GM10847 (cell line): ENCODE data around the gene MTHFS.

Experiments used
- POLR2A ChIP-seq: IDR thresholded peaks from 2 replicates; pipeline ENCODE4 v1.6.1; 2011; ENCODE audit not compliant: insufficient read length; ENCODE audit errors: extremely low read depth

MTHFS gene

GRCh38 chr15:79881668-79882067 lies 15.1 kb downstream of the MTHFS start:
- no peak for TF ChIP-seq POLR2A

- TF ChIP-seq POLR2A = no peak
These were observed 15.6 kb downstream of the MTHFS start for GRCh38 chr15:79881254-79881653.

- no peak for TF ChIP-seq POLR2A
These were observed 18.6 kb downstream of the MTHFS start for GRCh38 chr15:79878078-79878705.

- no peak for TF ChIP-seq POLR2A
These were observed 21.6 kb downstream of the MTHFS start for GRCh38 chr15:79875213-79875612.

- TF ChIP-seq POLR2A = no peak
These were observed 22.6 kb downstream of the MTHFS start for GRCh38 chr15:79874242-79874641.

- TF ChIP-seq POLR2A = no peak
These were observed 24.3 kb downstream of the MTHFS start for GRCh38 chr15:79872358-79873017.

- no peak for TF ChIP-seq POLR2A
These were observed 28.3 kb downstream of the MTHFS start for GRCh38 chr15:79868554-79868953.

- no peak for TF ChIP-seq POLR2A
These were observed 32.9 kb downstream of the MTHFS start for GRCh38 chr15:79863886-79864285.

GRCh38 chr15:79862191-79862590 lies 34.6 kb downstream of the MTHFS start:
- TF ChIP-seq POLR2A = no peak

GRCh38 chr15:79860661-79861060 lies 36.2 kb downstream of the MTHFS start:
- no peak for TF ChIP-seq POLR2A

- TF ChIP-seq POLR2A = no peak
These were observed 38.3 kb downstream of the MTHFS start for GRCh38 chr15:79858469-79858868.

- no peak for TF ChIP-seq POLR2A
These were observed 43.1 kb downstream of the MTHFS start for GRCh38 chr15:79853492-79854328.

- no peak for TF ChIP-seq POLR2A
These were observed 47.0 kb downstream of the MTHFS start for GRCh38 chr15:79849789-79850188.

- no peak for TF ChIP-seq POLR2A
These were observed 50.3 kb downstream of the MTHFS start for GRCh38 chr15:79846539-79846938.

GRCh38 chr15:79844221-79844620 lies 52.6 kb downstream of the MTHFS start:
- no peak for TF ChIP-seq POLR2A

- TF ChIP-seq POLR2A = no peak
These were observed 59.0 kb downstream of the MTHFS start for GRCh38 chr15:79837846-79838245.
